Measurements from ENCODE around the gene B3GALT5. TPM values are rescaled to one million over a fixed set of nuclear protein-coding genes. Genes with fewer than 3 reads are reported as not detected.

B3GALT5 gene
- total RNA-seq, 8 experiments from 2014 or later: 0.04 to 3.4 (median 0.99) TPM

DNA sequence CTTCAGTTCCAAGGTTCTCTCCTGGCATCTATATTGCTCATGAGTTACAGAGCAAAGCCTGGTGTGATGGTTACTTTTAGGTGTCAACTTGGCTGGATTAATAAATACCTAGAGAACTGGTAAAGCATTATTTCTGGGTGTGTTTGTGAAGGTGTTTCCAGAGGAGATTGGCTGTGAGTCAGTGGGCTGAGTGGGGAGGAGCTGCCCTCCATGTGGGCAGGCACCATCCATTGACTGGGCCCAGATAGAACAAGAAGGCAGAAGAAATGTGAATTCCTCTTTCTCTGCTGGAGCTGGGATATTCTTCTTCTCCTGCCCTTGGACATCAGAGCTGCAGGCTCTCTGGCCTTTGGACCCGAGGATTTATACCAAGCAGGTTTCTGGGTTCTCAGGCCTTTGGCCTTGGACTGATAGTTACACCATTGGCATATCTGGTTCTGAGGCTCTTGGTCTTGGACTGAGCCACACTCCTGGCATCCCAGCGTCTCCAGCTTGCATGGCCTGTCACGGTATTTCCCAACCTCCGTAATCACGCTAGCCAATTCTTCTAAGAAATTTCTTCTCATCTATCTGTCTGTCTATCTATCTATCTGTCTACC is 44.5 kb downstream of the B3GALT5 start:
- no peak overlapping the region for H3K4me3 ChIP-seq
- 70 to 100% (median 98%) methylated on average over 1 to 4 of the region's 5 CpGs; no CpG with 5 or more reads in 4 of the 10 experiments for WGBS, 10 experiments
- H3K4me1 ChIP-seq (replicated peaks in 1 of 2): peaks cover 0 to 8% of the 10 kb centered on the region in 2 donors
- no peak overlapping the region for H3K27ac ChIP-seq
- in situ Hi-C loops (cut with MboI; ENCODE audit: low pct_unique_long_range_greater_than_20kb in 2 of 9, low sequenced_read_pairs in 9 of 9, unreplicated experiment in 9 of 9): no loop called here
- ATAC-seq (replicated peaks in 6 of 8): no peak

DNA sequence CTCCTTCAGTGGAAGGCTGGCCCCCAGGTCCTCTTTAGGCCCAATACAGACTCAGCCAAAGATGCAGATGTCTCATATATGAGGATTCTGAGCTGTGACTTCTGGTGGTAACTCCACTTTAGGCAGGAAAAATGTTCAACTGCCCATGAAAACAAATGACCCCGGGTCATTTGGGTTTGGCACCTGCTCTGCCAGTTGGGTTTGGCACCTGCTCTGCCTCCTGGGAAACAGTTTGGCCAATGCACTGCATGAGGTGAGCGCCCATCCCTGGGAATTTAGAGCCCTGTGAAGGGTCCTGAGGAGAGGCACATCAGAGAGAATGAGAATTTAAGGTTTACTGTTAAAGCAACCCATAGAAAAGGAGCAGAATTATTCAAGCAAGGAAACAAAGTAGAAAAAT is 45.3 kb downstream of the B3GALT5 start:
- 0 to 100% (median 54%) methylated on average over 1 to 2 of the region's 2 CpGs; no CpG with 5 or more reads in 2 of the 10 experiments for WGBS, 10 experiments
- Histone ChIP-seq H3K27ac (no peak overlapping the region), H3K4me3 (no peak overlapping the region), H3K4me1 (replicated peaks in 1 of 2) (peaks cover 0 to 10% of the 10 kb centered on the region in 2 donors)
- in situ Hi-C loops (cut with MboI; ENCODE audit: low pct_unique_long_range_greater_than_20kb in 2 of 9, low sequenced_read_pairs in 9 of 9, unreplicated experiment in 9 of 9): no loop called here
- ATAC-seq (replicated peaks in 6 of 8): no peak

DNA sequence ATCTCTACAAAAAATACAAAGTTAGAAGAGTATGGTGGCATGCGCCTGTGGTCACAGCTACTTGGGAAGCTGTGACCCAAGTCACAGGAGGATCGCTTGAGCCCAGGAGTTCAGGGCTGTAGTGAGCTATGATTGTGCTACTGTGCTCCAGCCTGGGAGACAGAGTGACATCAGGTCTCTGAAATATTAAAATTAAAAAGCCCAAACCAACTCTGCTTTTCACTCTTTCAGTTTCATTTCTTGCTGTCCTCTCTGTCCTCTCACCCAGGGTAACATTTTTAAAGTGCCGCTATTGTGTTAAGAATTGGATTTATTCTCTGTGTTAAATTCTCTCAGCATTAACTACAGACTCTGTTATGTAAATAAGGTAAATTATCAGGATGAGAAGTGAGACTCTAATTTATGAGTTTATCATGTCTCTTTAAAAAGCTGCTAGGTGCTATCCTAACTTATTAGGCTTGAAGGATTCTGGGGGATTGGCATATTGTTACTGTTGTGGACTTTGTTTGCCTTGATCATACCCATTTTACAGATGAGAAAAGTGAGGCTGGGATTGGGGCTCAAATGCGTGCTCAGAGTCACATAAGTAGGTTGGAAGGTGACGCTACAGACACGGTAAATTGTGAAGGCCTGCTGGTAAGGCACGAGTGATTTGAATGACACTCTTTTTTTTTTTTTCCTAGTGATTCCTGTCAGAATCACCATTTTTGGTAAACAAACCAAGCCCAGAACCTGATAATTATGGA is 46.5 kb downstream of the B3GALT5 start:
- in situ Hi-C loops (cut with MboI; ENCODE audit: low pct_unique_long_range_greater_than_20kb in 2 of 9, low sequenced_read_pairs in 9 of 9, unreplicated experiment in 9 of 9): no loop called here
- ATAC-seq (replicated peaks in 6 of 8): no peak
- 31 to 100% (median 86%) methylated on average over 1 to 7 of the region's 7 CpGs for WGBS, 10 experiments

DNA sequence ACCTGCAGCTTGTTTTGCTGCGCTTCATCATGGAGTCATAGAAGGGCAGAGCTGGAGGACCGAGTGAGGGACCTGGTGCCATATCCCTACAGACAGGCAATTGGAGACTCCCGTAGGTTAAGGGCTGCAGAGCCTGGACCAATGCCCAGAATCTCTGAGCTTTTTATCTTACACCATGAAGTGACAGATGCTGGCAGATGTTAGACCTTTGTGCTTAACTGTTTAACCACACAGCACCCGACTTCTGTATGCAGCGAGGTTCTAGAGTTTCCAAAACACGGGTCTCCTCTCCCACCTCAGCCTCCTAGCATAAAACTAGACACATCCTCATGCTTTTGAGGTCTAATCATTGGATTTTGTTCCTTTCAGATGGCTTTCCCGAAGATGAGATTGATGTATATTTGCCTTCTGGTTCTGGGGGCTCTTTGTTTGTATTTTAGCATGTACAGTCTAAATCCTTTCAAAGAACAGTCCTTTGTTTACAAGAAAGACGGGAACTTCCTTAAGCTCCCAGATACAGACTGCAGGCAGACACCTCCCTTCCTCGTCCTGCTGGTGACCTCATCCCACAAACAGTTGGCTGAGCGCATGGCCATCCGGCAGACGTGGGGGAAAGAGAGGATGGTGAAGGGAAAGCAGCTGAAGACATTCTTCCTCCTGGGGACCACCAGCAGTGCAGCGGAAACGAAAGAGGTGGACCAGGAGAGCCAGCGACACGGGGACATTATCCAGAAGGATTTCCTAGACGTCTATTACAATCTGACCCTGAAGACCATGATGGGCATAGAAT is 47.6 kb downstream of the B3GALT5 start:
- H3K27ac ChIP-seq: no peak overlapping the region
- ATAC-seq (replicated peaks in 6 of 8): peak in 6 of 8 experiments; percentile 25 to 94 (median 70)
- in situ Hi-C loops (cut with MboI; ENCODE audit: low pct_unique_long_range_greater_than_20kb in 2 of 9, low sequenced_read_pairs in 9 of 9, unreplicated experiment in 9 of 9): no loop called here
- H3K4me1 ChIP-seq (replicated peaks in 1 of 2): peaks cover 0 to 11% of the 10 kb centered on the region in 2 donors
- no peak overlapping the region for H3K4me3 ChIP-seq
- WGBS, 10 experiments: 0 to 89% (median 58%) methylated on average over 1 to 15 of the region's 17 CpGs

More for the DNA sequence above, 46.5 kb downstream of the B3GALT5 start:
- Histone ChIP-seq H3K4me1 (replicated peaks in 1 of 2) (peaks cover 0 to 11% of the 10 kb centered on the region in 2 donors), H3K4me3 (no peak overlapping the region), H3K27ac (no peak overlapping the region)

DNA sequence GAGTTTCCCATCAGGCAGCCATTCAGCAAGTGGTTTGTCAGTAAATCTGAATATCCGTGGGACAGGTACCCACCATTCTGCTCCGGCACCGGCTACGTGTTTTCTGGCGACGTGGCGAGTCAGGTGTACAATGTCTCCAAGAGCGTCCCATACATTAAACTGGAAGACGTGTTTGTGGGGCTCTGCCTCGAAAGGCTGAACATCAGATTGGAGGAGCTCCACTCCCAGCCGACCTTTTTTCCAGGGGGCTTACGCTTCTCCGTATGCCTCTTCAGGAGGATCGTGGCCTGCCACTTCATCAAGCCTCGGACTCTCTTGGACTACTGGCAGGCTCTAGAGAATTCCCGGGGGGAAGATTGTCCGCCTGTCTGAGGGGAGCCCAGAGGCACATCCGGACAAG is 48.4 kb downstream of the B3GALT5 start:
- Histone ChIP-seq H3K4me3 (no peak overlapping the region), H3K4me1 (replicated peaks in 1 of 2) (peaks cover 0 to 11% of the 10 kb centered on the region in 2 donors), H3K27ac (no peak overlapping the region)
- WGBS, 10 experiments: 70 to 100% (median 89%) methylated on average over 1 to 14 of the region's 18 CpGs; no CpG with 5 or more reads in 4 of the 10 experiments
- ATAC-seq (replicated peaks in 6 of 8): no peak
- in situ Hi-C loops (cut with MboI; ENCODE audit: low pct_unique_long_range_greater_than_20kb in 2 of 9, low sequenced_read_pairs in 9 of 9, unreplicated experiment in 9 of 9): no loop called here

DNA sequence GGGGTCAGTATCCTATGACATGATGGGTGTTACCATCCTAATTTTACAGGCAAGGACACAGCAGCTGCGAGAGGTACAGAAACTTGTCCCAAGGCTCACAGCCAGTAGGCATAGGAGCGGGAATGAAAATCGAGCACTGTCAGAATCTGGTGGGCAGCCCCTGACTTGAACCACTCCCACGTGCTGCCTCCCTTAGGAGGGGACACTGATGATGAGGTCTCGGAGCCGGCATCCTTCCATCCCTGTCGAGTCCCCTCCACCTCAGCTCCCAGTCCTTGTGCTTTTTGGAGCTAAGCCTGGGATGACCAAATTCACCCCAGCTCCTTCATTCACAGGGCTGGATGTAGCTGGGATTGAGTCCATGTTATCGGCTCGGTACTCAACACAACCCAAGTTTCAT is 49.0 kb downstream of the B3GALT5 start:
- Histone ChIP-seq H3K4me1 (replicated peaks in 1 of 2) (peaks cover 0 to 11% of the 10 kb centered on the region in 2 donors), H3K27ac (no peak overlapping the region), H3K4me3 (no peak overlapping the region)
- in situ Hi-C loops (cut with MboI; ENCODE audit: low pct_unique_long_range_greater_than_20kb in 2 of 9, low sequenced_read_pairs in 9 of 9, unreplicated experiment in 9 of 9): no loop called here
- WGBS, 10 experiments: 60 to 95% (median 87%) methylated on average over 1 to 6 of the region's 9 CpGs; no CpG with 5 or more reads in 6 of the 10 experiments
- no peak for ATAC-seq (replicated peaks in 6 of 8)

DNA sequence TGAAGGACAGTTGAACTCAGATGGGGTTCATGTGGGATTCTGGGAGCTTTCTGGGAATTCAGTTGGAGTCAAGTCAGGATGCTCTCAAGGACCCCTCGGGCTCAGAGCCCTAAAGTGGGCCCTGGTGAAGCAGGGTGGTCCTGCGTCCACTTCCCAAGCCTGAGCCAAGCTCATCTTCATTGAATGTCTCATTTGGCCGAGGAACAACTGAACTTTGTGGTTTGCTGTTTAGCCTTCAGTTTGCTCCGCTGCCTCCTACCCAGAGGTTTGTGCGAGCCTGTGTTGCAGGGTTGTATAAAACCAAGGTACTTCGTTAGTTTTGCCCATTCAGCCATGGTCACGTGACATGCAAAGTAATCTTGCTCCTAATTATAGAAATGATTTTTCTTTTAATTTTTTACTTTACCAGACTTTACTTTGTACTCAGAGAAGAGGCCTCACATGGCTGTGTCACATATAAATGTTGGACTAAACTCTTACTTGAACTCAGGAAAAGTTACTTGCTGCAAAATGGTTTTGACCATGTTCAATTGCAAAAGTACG is 49.7 kb downstream of the B3GALT5 start:
- H3K27ac ChIP-seq: no peak overlapping the region
- in situ Hi-C loops (cut with MboI; ENCODE audit: low pct_unique_long_range_greater_than_20kb in 2 of 9, low sequenced_read_pairs in 9 of 9, unreplicated experiment in 9 of 9): no loop called here
- no peak overlapping the region for H3K4me3 ChIP-seq
- no peak for ATAC-seq (replicated peaks in 6 of 8)
- peaks cover 0 to 11% of the 10 kb centered on the region in 2 donors for H3K4me1 ChIP-seq (replicated peaks in 1 of 2)
- 28 to 100% (median 82%) methylated on average over 1 to 7 of the region's 8 CpGs for WGBS, 10 experiments

DNA sequence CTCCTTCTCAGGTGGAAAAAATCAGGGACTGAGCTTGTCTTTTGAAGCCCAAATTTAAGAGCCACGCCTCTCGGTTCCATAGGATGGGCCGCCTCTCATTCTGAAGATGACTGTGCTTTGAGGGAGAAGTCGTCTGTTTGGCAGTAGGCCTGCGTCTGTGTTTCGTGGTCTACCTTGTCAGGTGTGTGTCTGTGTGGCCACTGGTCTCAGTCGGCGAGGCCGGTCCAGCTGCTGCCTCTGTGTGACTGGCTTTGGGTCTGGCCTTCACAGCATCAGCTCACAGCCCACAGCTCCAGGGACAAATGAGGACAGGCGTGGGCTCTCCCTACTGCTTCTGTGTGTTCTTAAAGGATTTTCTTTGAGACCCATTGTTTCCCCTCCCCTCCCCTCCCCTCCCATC is 50.3 kb downstream of the B3GALT5 start:
- no peak for ATAC-seq (replicated peaks in 6 of 8)
- H3K27ac ChIP-seq: no peak overlapping the region
- no peak overlapping the region for H3K4me3 ChIP-seq
- H3K4me1 ChIP-seq (replicated peaks in 1 of 2): peaks cover 0 to 11% of the 10 kb centered on the region in 2 donors
- in situ Hi-C loops (cut with MboI; ENCODE audit: low pct_unique_long_range_greater_than_20kb in 2 of 9, low sequenced_read_pairs in 9 of 9, unreplicated experiment in 9 of 9): no loop called here
- WGBS, 10 experiments: 87 to 100% (median 90%) methylated on average over 1 to 5 of the region's 10 CpGs; no CpG with 5 or more reads in 5 of the 10 experiments

DNA sequence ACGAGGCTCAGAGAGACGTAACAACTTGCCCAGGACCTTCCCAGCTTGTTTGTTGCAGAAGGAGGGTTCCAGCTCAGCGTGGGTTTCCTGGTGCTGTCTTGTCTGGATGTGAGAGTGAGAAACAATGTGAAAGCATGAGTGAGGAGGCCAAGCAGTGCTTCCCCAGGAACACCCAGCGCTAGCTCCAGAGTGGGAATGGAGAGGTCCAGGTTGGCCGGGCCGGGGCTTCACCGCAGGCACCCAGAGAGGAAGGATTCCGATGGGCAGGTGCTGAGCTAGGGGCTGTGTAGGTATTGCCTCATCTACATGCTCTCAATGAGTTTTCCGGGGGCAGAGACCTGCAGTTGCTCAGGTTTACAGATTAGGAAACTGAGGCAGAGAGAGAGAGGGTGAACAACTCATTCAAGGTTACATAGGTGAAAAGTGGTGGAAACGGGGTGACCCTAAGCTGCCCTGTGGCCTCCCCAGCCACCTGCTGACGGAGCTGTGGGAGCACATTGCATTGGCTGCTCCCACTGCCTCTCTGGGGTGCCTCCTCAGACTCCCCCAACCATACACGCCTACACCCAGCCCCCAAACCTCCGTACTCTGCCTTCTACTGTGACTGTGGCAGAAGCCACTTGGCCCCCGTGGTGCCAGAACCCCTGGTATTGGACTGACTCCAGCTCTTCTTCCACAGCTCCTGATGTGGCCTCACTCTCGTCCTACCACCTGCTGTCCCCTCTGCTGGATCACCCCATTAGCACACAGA is 51.2 kb downstream of the B3GALT5 start:
- in situ Hi-C loops (cut with MboI; ENCODE audit: low pct_unique_long_range_greater_than_20kb in 2 of 9, low sequenced_read_pairs in 9 of 9, unreplicated experiment in 9 of 9): no loop called here
- H3K4me3 ChIP-seq: no peak overlapping the region
- WGBS, 10 experiments: 14 to 100% (median 82%) methylated on average over 1 to 6 of the region's 15 CpGs; no CpG with 5 or more reads in 1 of the 10 experiments
- no peak for ATAC-seq (replicated peaks in 6 of 8)
- H3K4me1 ChIP-seq (replicated peaks in 1 of 2): peaks cover 0 to 11% of the 10 kb centered on the region in 2 donors
- H3K27ac ChIP-seq: no peak overlapping the region

DNA sequence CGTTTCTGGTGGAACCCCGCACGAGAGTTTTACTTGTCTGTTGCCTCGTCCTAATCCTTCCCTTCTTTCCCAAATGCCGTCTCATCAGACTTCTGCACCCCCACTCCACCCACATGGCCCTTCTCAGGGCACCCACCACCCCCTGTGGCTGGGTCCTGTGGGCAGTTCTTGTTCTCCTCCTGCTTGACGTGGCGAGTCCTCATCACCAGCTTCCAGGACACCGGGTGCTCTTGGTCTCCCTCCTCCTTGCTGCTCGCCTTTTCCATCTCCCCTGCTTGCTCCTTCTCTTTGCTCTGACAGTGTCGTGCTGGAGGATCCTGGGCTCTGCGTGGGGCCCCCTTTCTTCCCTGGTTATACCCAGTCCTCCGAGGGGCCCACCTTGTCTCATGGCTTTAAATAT is 51.8 kb downstream of the B3GALT5 start:
- Histone ChIP-seq H3K4me3 (no peak overlapping the region), H3K27ac (no peak overlapping the region), H3K4me1 (replicated peaks in 1 of 2) (peaks cover 0 to 11% of the 10 kb centered on the region in 2 donors)
- 40 to 70% (median 60%) methylated on average over 1 to 3 of the region's 12 CpGs; no CpG with 5 or more reads in 7 of the 10 experiments for WGBS, 10 experiments
- no peak for ATAC-seq (replicated peaks in 6 of 8)
- in situ Hi-C loops (cut with MboI; ENCODE audit: low pct_unique_long_range_greater_than_20kb in 2 of 9, low sequenced_read_pairs in 9 of 9, unreplicated experiment in 9 of 9): no loop called here

DNA sequence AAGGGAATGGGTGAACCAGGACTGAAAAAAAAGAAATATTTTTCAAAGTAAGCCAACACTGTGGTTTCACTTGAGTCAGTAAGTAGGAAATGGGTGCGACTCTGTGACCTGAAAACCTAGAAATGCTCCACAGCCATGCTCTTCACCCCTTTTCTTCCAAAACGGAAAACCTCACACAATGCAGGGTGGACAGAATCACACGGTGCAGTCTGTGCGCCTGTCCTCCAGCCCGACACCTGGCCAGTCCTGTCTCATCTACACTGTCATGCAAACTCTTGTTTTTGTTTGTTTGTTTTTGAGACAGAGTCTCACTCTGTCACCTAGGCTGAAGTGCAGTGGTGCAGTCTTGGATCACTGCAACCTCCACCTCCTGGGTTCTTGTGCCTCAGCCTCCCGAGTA is 53.3 kb downstream of the B3GALT5 start:
- in situ Hi-C loops (cut with MboI; ENCODE audit: low pct_unique_long_range_greater_than_20kb in 2 of 9, low sequenced_read_pairs in 9 of 9, unreplicated experiment in 9 of 9): no loop called here
- no peak overlapping the region for H3K4me3 ChIP-seq
- ATAC-seq (replicated peaks in 6 of 8): no peak
- no peak overlapping the region for H3K27ac ChIP-seq
- peaks cover 0 to 3% of the 10 kb centered on the region in 2 donors for H3K4me1 ChIP-seq (replicated peaks in 1 of 2)
- 17 to 100% (median 82%) methylated on average over 1 to 5 of the region's 6 CpGs; no CpG with 5 or more reads in 2 of the 10 experiments for WGBS, 10 experiments

DNA sequence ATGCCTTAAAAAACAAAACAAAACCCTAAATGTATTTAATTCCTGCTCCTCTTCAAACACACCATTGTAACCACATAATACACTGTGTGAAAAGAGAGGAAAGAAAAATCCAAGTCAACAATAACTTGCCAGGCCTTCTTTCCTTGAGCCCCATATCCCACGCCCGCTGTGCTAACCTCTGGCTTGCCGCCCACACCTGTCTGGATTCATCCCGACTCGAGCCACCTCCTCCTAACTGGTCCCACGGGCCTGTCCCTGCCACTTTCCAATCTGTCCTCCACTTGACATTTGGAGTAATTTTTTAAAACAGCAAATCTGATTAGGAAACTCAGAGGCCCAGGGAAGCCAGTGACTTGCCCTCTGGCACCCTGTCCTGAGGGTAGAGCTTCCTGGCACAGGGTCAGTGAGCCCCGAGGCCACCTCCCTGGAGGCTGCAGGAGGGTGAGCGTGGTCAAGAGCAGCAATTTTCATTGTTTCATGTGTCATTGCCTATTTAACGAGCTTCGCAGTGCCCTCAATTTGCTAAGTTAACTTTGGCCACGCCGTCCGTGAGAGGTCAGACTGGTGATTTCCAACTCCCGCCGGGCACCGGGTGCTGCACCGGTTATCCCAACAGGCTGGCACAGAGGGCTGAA is 54.1 kb downstream of the B3GALT5 start:
- in situ Hi-C loops (cut with MboI; ENCODE audit: low pct_unique_long_range_greater_than_20kb in 2 of 9, low sequenced_read_pairs in 9 of 9, unreplicated experiment in 9 of 9): no loop called here

More for the DNA sequence above, 54.1 kb downstream of the B3GALT5 start:
- Histone ChIP-seq H3K4me3 (no peak overlapping the region), H3K4me1 (replicated peaks in 1 of 2) (peaks cover 0 to 3% of the 10 kb centered on the region in 2 donors), H3K27ac (no peak overlapping the region)
- 20 to 100% (median 87%) methylated on average over 1 to 17 of the region's 17 CpGs; no CpG with 5 or more reads in 2 of the 10 experiments for WGBS, 10 experiments
- ATAC-seq (replicated peaks in 6 of 8): no peak

Data from motor neuron (in vitro differentiated cells).